ENCODE results near the gene FAM13A. TPM values are rescaled to one million over a fixed set of nuclear protein-coding genes. Genes with fewer than 3 reads are reported as not detected.
"Not testable (repeated sequence)": the region's sequence is repeated elsewhere in the genome, so short reads cannot be mapped to it uniquely, and the experiment has no call there.

Gene FAM13A
- total and polyA plus RNA-seq, 11 donors = 3.7 to 30.4 (median 11.5) TPM

- no peak for TF ChIP-seq POLR2A (IDR thresholded peaks at IDR 0.05)
- TF ChIP-seq, protein P1, sequence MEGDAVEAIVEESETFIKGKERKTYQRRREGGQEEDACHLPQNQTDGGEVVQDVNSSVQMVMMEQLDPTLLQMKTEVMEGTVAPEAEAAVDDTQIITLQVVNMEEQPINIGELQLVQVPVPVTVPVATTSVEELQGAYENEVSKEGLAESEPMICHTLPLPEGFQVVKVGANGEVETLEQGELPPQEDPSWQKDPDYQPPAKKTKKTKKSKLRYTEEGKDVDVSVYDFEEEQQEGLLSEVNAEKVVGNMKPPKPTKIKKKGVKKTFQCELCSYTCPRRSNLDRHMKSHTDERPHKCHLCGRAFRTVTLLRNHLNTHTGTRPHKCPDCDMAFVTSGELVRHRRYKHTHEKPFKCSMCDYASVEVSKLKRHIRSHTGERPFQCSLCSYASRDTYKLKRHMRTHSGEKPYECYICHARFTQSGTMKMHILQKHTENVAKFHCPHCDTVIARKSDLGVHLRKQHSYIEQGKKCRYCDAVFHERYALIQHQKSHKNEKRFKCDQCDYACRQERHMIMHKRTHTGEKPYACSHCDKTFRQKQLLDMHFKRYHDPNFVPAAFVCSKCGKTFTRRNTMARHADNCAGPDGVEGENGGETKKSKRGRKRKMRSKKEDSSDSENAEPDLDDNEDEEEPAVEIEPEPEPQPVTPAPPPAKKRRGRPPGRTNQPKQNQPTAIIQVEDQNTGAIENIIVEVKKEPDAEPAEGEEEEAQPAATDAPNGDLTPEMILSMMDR (IDR thresholded peaks at IDR 0.05) = no peak
- intact Hi-C loops (cut with DNase I) = no loop called here
- no peak for ATAC-seq
Observed at GRCh38 chr4:88897752-88898151, 159.2 kb downstream of the FAM13A start.

GRCh38 chr4:88897180-88897579 is 159.8 kb downstream of the FAM13A start:
- Histone ChIP-seq H3K4me3 (no peak overlapping the region), H3K4me1 (no peaks in the 10 kb centered on the region), H3K9me3 (peaks cover 0 to 24% (median 1%) of the 10 kb centered on the region in 12 donors), H3K36me3 (no peaks in the 10 kb centered on the region), H3K27ac (no peak overlapping the region), H3K27me3 (no peaks in the 10 kb centered on the region)
- intact Hi-C loops (cut with DNase I) = no loop called here
- ATAC-seq (no peak), DNase-seq (no peak)
- WGBS, 4 donors = 92 to 97% (median 94%) methylated on average over 2 of the region's 2 CpGs
- no peak for TF ChIP-seq POLR2A (IDR thresholded peaks at IDR 0.05)

More at GRCh38 chr4:88897752-88898151, 159.2 kb downstream of the FAM13A start:
- no peaks in the 10 kb centered on the region for H3K27me3 ChIP-seq
- H3K4me1 ChIP-seq = no peaks in the 10 kb centered on the region
- H3K9me3 ChIP-seq = peaks cover 0 to 27% (median 2%) of the 10 kb centered on the region in 12 donors
- no peak overlapping the region for H3K27ac ChIP-seq
- DNase-seq = no peak
- no peaks in the 10 kb centered on the region for H3K36me3 ChIP-seq
- no peak overlapping the region for H3K4me3 ChIP-seq

GRCh38 chr4:88893961-88894360 is 163.0 kb downstream of the FAM13A start:
- DNase-seq (no peak), ATAC-seq (no peak)
- H3K4me3 ChIP-seq = no peak overlapping the region
- TF ChIP-seq POLR2A (IDR thresholded peaks at IDR 0.05) = no peak
- TF ChIP-seq, protein P1 (IDR thresholded peaks at IDR 0.05) = no peak
- no peaks in the 10 kb centered on the region for H3K27me3 ChIP-seq
- H3K36me3 ChIP-seq = no peaks in the 10 kb centered on the region
- intact Hi-C loops (cut with DNase I) = no loop called here
- H3K9me3 ChIP-seq = peaks cover 0 to 4% (median 0%) of the 10 kb centered on the region in 12 donors
- WGBS, 4 donors = 91 to 96% (median 91%) methylated on average over 1 of the region's 1 CpG
- H3K4me1 ChIP-seq = no peaks in the 10 kb centered on the region
- H3K27ac ChIP-seq = no peak overlapping the region

DNA sequence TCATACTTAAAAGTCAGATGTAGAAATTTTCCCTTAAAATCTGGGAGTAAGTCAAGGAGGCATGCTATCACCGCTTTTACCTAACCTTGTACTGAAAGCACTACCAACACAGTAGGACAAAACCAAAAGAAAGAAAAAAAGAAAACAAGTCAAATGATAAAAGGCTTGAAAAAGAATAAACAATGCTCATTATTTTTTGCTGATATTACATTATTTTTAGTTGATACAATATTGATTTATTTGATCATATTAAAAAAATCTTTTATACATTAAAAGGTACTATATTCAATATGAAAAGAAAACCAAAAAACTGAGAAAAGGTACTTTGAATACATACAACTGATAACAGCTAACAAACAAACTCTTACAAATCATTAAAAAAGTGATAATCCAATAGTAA is 164.3 kb downstream of the FAM13A start:
- DNase-seq = no peak
- 95 to 99% (median 97%) methylated on average over 1 of the region's 1 CpG for whole genome bisulfite sequencing, 4 donors
- Histone ChIP-seq H3K27ac (no peak overlapping the region), H3K4me3 (no peak overlapping the region), H3K9me3 (peaks cover 0 to 4% (median 0%) of the 10 kb centered on the region in 12 donors), H3K4me1 (no peaks in the 10 kb centered on the region), H3K36me3 (no peaks in the 10 kb centered on the region), H3K27me3 (no peaks in the 10 kb centered on the region)
- intact Hi-C loops (cut with DNase I) = no loop called here
- TF ChIP-seq, protein P1 (IDR thresholded peaks at IDR 0.05) = no peak
- TF ChIP-seq POLR2A (IDR thresholded peaks at IDR 0.05) = no peak
- no peak for ATAC-seq

GRCh38 chr4:88891636-88892035 is 165.3 kb downstream of the FAM13A start:
- Histone ChIP-seq H3K27ac (no peak overlapping the region), H3K4me3 (no peak overlapping the region), H3K4me1 (no peaks in the 10 kb centered on the region), H3K9me3 (peaks cover 0 to 4% (median 0%) of the 10 kb centered on the region in 12 donors), H3K27me3 (no peaks in the 10 kb centered on the region), H3K36me3 (no peaks in the 10 kb centered on the region)
- WGBS, 4 donors = 74 to 95% (median 88%) methylated on average over 1 of the region's 1 CpG
- ATAC-seq = no peak
- intact Hi-C loops (cut with DNase I) = no loop called here
- TF ChIP-seq POLR2A (IDR thresholded peaks at IDR 0.05) = no peak
- TF ChIP-seq, protein P1 (IDR thresholded peaks at IDR 0.05) = no peak
- DNase-seq = no peak

GRCh38 chr4:88887409-88887808 is 169.6 kb downstream of the FAM13A start:
- H3K9me3 ChIP-seq; H3K4me1 ChIP-seq; H3K36me3 ChIP-seq; H3K27ac ChIP-seq; ATAC-seq; H3K4me3 ChIP-seq; intact Hi-C loops (cut with DNase I); DNase-seq; H3K27me3 ChIP-seq: not testable (repeated sequence)
- 86 to 91% (median 88%) methylated on average over 3 of the region's 3 CpGs for WGBS, 4 donors

Data from heart left ventricle (tissue), 16 donors.